Measurements from ENCODE around the gene SERGEF. TPM values are rescaled to one million over a fixed set of nuclear protein-coding genes. Genes with fewer than 3 reads are reported as not detected.

The SERGEF gene
- polyA plus RNA-seq, 2 of the 4 experiments (the other 2 are of a cell fraction) = 20.7 to 24.1 TPM

- no peak overlapping the region for H3K4me3 ChIP-seq
- ChIA-PET CTCF (no interaction called here), POLR2A (no interaction called here)
- WGBS (ENCODE audit: missing lambda C conversion rate) = 56% methylated on average over 13 of the region's 13 CpGs
- H3K4me2 ChIP-seq = no peak overlapping the region
- no peaks in the 10 kb centered on the region for H3K9me3 ChIP-seq
- no peaks in the 10 kb centered on the region for H3K4me1 ChIP-seq
- H3K27ac ChIP-seq = no peak overlapping the region
- no peak for TF ChIP-seq HOXB5 (CRISPR knock-in tag; IDR thresholded peaks at IDR 0.05)
- no peak for TF ChIP-seq FOSL2 (IDR thresholded peaks at IDR 0.05)
- no peak for TF ChIP-seq FOSL2 (CRISPR knock-in tag; IDR thresholded peaks at IDR 0.05)
- no peak for TF ChIP-seq EP300 (IDR thresholded peaks at IDR 0.05)
- no peak for TF ChIP-seq HDAC2 (IDR thresholded peaks at IDR 0.05)
- no peak for TF ChIP-seq ZC3H11A (IDR thresholded peaks at IDR 0.05)
- TF ChIP-seq FOXS1 (CRISPR knock-in tag; IDR thresholded peaks at IDR 0.05) = no peak
- no peak for TF ChIP-seq USF2 (IDR thresholded peaks at IDR 0.05)
- TF ChIP-seq NPAS2 (CRISPR knock-in tag; IDR thresholded peaks at IDR 0.05; ENCODE audit: borderline replicate concordance) = no peak
- TF ChIP-seq ELK1 (IDR thresholded peaks at IDR 0.05; ENCODE audit: low read depth, low read length) = no peak
- no peak for TF ChIP-seq SREBF2 (IDR thresholded peaks at IDR 0.05)
- no peak for TF ChIP-seq E2F6 (IDR thresholded peaks at IDR 0.05; ENCODE audit: borderline replicate concordance, low read depth)
- no peak for TF ChIP-seq MAX (IDR thresholded peaks at IDR 0.05)
- TF ChIP-seq JUNB (IDR thresholded peaks at IDR 0.05) = no peak
- no peak for TF ChIP-seq REST (IDR thresholded peaks at IDR 0.05)
- FAIRE-seq (no peak), ATAC-seq (no peak), DNase-seq (ENCODE audit: low read depth in 1 of 2, low spot score in 1 of 2) (no peak)
Measured at GRCh38 chr11:17777738-17778091, 235.1 kb downstream of the SERGEF start.

- WGBS (ENCODE audit: missing lambda C conversion rate) = 75% methylated on average over 15 of the region's 16 CpGs
- Histone ChIP-seq H3K27ac (no peak overlapping the region), H3K9me3 (no peaks in the 10 kb centered on the region), H3K4me1 (no peaks in the 10 kb centered on the region), H3K4me3 (no peak overlapping the region), H3K4me2 (no peak overlapping the region)
- FAIRE-seq = no peak
- CTCF ChIA-PET = interaction anchor here (0.6 to 2.0 kb wide), 2 partner anchors 16 to 46 kb away, joined by 3 to 5 read pairs; no protein-coding TSS in a partner anchor
- POLR2A ChIA-PET = no interaction called here
- no peak for DNase-seq (ENCODE audit: low read depth in 1 of 2, low spot score in 1 of 2)
- no peak for ATAC-seq
- TF ChIP-seq ATOH8 (CRISPR knock-in tag; IDR thresholded peaks at IDR 0.05; ENCODE audit: low read depth) (no peak), CHD4 (IDR thresholded peaks at IDR 0.05; ENCODE audit: borderline replicate concordance) (no peak), ZSCAN20 (CRISPR knock-in tag; IDR thresholded peaks at IDR 0.05) (no peak), ZFP36 (IDR thresholded peaks at IDR 0.05; ENCODE audit: borderline replicate concordance, partially characterized antibody) (no peak), REST (IDR thresholded peaks at IDR 0.05) (no peak), CBX8 (IDR thresholded peaks at IDR 0.05) (no peak), JUNB (IDR thresholded peaks at IDR 0.05) (no peak), HMGXB4 (CRISPR knock-in tag; IDR thresholded peaks at IDR 0.05; ENCODE audit: borderline replicate concordance) (no peak), PHF8 (IDR thresholded peaks at IDR 0.05; ENCODE audit: borderline replicate concordance, low read depth) (no peak), CBX2 (IDR thresholded peaks at IDR 0.05; ENCODE audit: borderline replicate concordance, low read depth) (no peak), RARB (CRISPR knock-in tag; IDR thresholded peaks at IDR 0.05) (no peak)
Measured at GRCh38 chr11:17777086-17777737, 235.6 kb downstream of the SERGEF start.

Data from A549 (cell line).